Muscle layer of duodenum (tissue), 2 donors: Measurements from ENCODE around the gene XKR8.
"Not testable (repeated sequence)": the region's sequence is repeated elsewhere in the genome, so short reads cannot be mapped to it uniquely, and the experiment has no call there.

ENCODE experiments used
- H3K27ac ChIP-seq: one replicate; pipeline ENCODE4 v1.7.0; 2013; ENCODE audit warnings: mild to moderate bottlenecking, low read length
- H3K27me3 ChIP-seq: one replicate; pipeline ENCODE4 v1.7.0; 2013; ENCODE audit warnings: low read depth, mild to moderate bottlenecking, control low read depth, low read length
- H3K36me3 ChIP-seq, 2 donors: one replicate each; pipeline ENCODE4 v1.7.0; 2013; ENCODE audit warnings: low read length in 2 of 2, control low read depth in 1 of 2, mild to moderate bottlenecking in 1 of 2; ENCODE audit not compliant: insufficient read depth in 2 of 2, control insufficient read depth in 1 of 2
- H3K4me1 ChIP-seq, 2 donors: one replicate each; pipeline ENCODE4 v1.7.0; 2013; ENCODE audit warnings: low read length in 2 of 2, mild to moderate bottlenecking in 2 of 2, control low read depth in 1 of 2, moderate library complexity in 1 of 2; ENCODE audit not compliant: insufficient read depth in 2 of 2, control insufficient read depth in 1 of 2
- H3K4me3 ChIP-seq, 2 donors: one replicate each; pipeline ENCODE4 v1.7.0; 2013; ENCODE audit warnings: low read length in 2 of 2, low read depth in 1 of 2, mild to moderate bottlenecking in 1 of 2
- H3K9me3 ChIP-seq, 2 donors: one replicate each; pipeline ENCODE4 v1.7.0; 2013; ENCODE audit warnings: low read length in 2 of 2, control low read depth in 1 of 2, mild to moderate bottlenecking in 1 of 2; ENCODE audit not compliant: control insufficient read depth in 1 of 2
- donor health status: healthy.

XKR8 gene

GRCh38 chr1:27994060-27994459 is 34.3 kb downstream of the XKR8 start:
- Histone ChIP-seq H3K4me1 (no peaks in the 10 kb centered on the region), H3K27me3 (no peaks in the 10 kb centered on the region), H3K4me3 (no peak overlapping the region), H3K9me3 (no peaks in the 10 kb centered on the region), H3K27ac (no peak overlapping the region), H3K36me3 (peaks cover 38 to 82% of the 10 kb centered on the region in 2 donors)

- H3K36me3 ChIP-seq: peaks cover 37 to 80% of the 10 kb centered on the region in 2 donors
- H3K27ac ChIP-seq, H3K9me3 ChIP-seq, H3K4me3 ChIP-seq, H3K4me1 ChIP-seq, H3K27me3 ChIP-seq: not testable (repeated sequence)
Observed at GRCh38 chr1:27994526-27994925, 34.8 kb downstream of the XKR8 start.

GRCh38 chr1:27999055-27999454 is 39.3 kb downstream of the XKR8 start:
- no peak overlapping the region for H3K4me3 ChIP-seq
- no peaks in the 10 kb centered on the region for H3K4me1 ChIP-seq
- peaks cover 19 to 51% of the 10 kb centered on the region in 2 donors for H3K36me3 ChIP-seq
- no peak overlapping the region for H3K27ac ChIP-seq
- H3K9me3 ChIP-seq: no peaks in the 10 kb centered on the region
- no peaks in the 10 kb centered on the region for H3K27me3 ChIP-seq

GRCh38 chr1:28002600-28002999 is 42.8 kb downstream of the XKR8 start:
- no peak overlapping the region for H3K4me3 ChIP-seq
- peaks cover 9 to 39% of the 10 kb centered on the region in 2 donors for H3K36me3 ChIP-seq
- H3K4me1 ChIP-seq: no peaks in the 10 kb centered on the region

GRCh38 chr1:28003117-28003516 is 43.3 kb downstream of the XKR8 start:
- not testable (repeated sequence) for H3K27me3 ChIP-seq, H3K27ac ChIP-seq, H3K4me1 ChIP-seq, H3K4me3 ChIP-seq, H3K9me3 ChIP-seq
- peaks cover 5 to 33% of the 10 kb centered on the region in 2 donors for H3K36me3 ChIP-seq

More at GRCh38 chr1:28002600-28002999, 42.8 kb downstream of the XKR8 start:
- no peaks in the 10 kb centered on the region for H3K27me3 ChIP-seq
- H3K9me3 ChIP-seq: no peaks in the 10 kb centered on the region
- H3K27ac ChIP-seq: no peak overlapping the region

GRCh38 chr1:28010969-28011368 is 51.2 kb downstream of the XKR8 start:
- H3K27ac ChIP-seq: no peak overlapping the region
- H3K4me1 ChIP-seq: no peaks in the 10 kb centered on the region
- peaks cover 29 to 30% of the 10 kb centered on the region in 2 donors for H3K36me3 ChIP-seq
- no peaks in the 10 kb centered on the region for H3K9me3 ChIP-seq
- no peak overlapping the region for H3K4me3 ChIP-seq
- H3K27me3 ChIP-seq: no peaks in the 10 kb centered on the region
